H1 (cell line): ENCODE measurements around the gene ARHGAP12.

ENCODE experiments used
- BRCA1 ChIP-seq: IDR thresholded peaks from 2 replicates; pipeline ENCODE4 v1.6.1; 2012; ENCODE audit warnings: low read depth, low read length, improper control_type of control experiment
- CHD1 ChIP-seq: IDR thresholded peaks from 2 replicates; pipeline ENCODE4 v1.6.1; 2012; ENCODE audit warnings: low read depth, low read length, improper control_type of control experiment
- CREB1 ChIP-seq: IDR thresholded peaks from 2 replicates; pipeline ENCODE4 v1.6.1; 2012; ENCODE audit warnings: inconsistent platforms
- EP300 ChIP-seq, 2 experiments: IDR thresholded peaks; 1 replicate in 1 of 2; 2 replicates in 1 of 2; pipeline ENCODE4 v1.6.1; 2011 to 2012; ENCODE audit warnings: low read depth in 2 of 2, low read length in 2 of 2, mild to moderate bottlenecking in 2 of 2, borderline replicate concordance in 1 of 2, inconsistent platforms in 1 of 2, moderate library complexity in 1 of 2
- EZH2 ChIP-seq: fragments of 200-600 bp; sonication (generic); IDR thresholded peaks from 2 replicates; pipeline ENCODE4 v1.7.1; 2012; ENCODE audit warnings: low read depth, mild to moderate bottlenecking, moderate library complexity, low read length, inconsistent platforms; ENCODE audit not compliant: severe bottlenecking
- HDAC6 ChIP-seq: IDR thresholded peaks from one replicate; pipeline ENCODE4 v1.7.1; 2012; ENCODE audit warnings: low read depth, mild to moderate bottlenecking, inconsistent platforms, low read length, moderate library complexity
- MAFK ChIP-seq: IDR thresholded peaks from 2 replicates; pipeline ENCODE4 v1.6.1; 2012; ENCODE audit warnings: low read depth, mild to moderate bottlenecking, improper control_type of control experiment, low read length
- MAX ChIP-seq: IDR thresholded peaks from 2 replicates; pipeline ENCODE4 v1.6.1; 2012; ENCODE audit warnings: inconsistent platforms
- POLR2A ChIP-seq, 2 experiments: IDR thresholded peaks; 1 replicate in 1 of 2; 2 replicates in 1 of 2; pipeline ENCODE4 v1.6.1; 2011; ENCODE audit warnings: low read depth in 2 of 2, low read length in 2 of 2, mild to moderate bottlenecking in 2 of 2; ENCODE audit errors: control extremely low read depth in 1 of 2
- POLR2AphosphoS5 ChIP-seq: IDR thresholded peaks from 2 replicates; pipeline ENCODE4 v1.6.1; 2011; ENCODE audit warnings: low read depth, low read length
- RAD21 ChIP-seq, 2 experiments: IDR thresholded peaks in 1 of 2; conservative IDR thresholded peaks in 1 of 2; 2 replicates each; pipeline ENCODE4 v1.6.1; 2011; ENCODE audit warnings: low read depth in 2 of 2, low read length in 2 of 2, improper control_type of control experiment in 1 of 2, inconsistent platforms in 1 of 2, mild to moderate bottlenecking in 1 of 2, moderate library complexity in 1 of 2
- YY1 ChIP-seq: IDR thresholded peaks from 2 replicates; pipeline ENCODE4 v1.6.1; 2011; ENCODE audit warnings: low read depth, mild to moderate bottlenecking, low read length
- TF ChIP-seq, protein P1 (sequence below), 3 experiments: IDR thresholded peaks; 1 replicate in 2 of 3; 2 replicates in 1 of 3; pipeline versions ENCODE4 v1.5.1 to v1.6.1; 2011; ENCODE audit warnings: low read length in 3 of 3, mild to moderate bottlenecking in 3 of 3, inconsistent platforms in 2 of 3, low read depth in 1 of 3, moderate library complexity in 1 of 3; ENCODE audit not compliant: insufficient read depth in 1 of 3; ENCODE audit errors: control extremely low read depth in 1 of 3

DNA sequence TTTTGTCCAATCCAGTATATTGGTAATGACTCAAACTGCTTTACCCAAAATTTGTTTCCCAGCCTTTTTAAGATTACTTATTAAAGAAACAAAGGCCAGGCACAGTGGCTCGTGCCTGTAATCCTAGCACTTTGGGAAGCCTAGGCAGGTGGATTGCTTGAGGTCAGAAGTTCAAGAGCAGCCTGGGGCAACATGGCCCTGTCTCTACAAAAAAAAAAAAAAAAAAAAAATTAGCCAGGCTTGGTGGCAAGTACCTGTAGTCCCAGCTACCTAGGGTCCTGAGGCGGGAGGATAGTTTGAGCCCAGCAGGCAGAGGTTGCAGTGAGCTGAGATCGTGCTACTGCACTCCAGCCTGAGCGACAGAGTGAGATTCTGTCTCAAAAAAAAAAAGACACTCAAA is 7.0 kb upstream of the ARHGAP12 start:
- TF ChIP-seq MAX (no peak), RAD21 (IDR thresholded peaks at IDR 0.05 in 1 of 2, conservative IDR thresholded peaks at IDR 0.05 in 1 of 2; ENCODE audit: low read depth in 2 of 2, low read length in 2 of 2) (no peak), MAFK (no peak), POLR2AphosphoS5 (no peak), EZH2 (no peak), CREB1 (no peak), HDAC6 (no peak), CHD1 (no peak), BRCA1 (no peak), POLR2A (IDR thresholded peaks at IDR 0.05; ENCODE audit: control extremely low read depth in 1 of 2, low read depth in 2 of 2, low read length in 2 of 2) (no peak), EP300 (IDR thresholded peaks at IDR 0.05; ENCODE audit: borderline replicate concordance in 1 of 2, low read depth in 2 of 2, low read length in 2 of 2) (no peak), YY1 (no peak)
- TF ChIP-seq, protein P1, sequence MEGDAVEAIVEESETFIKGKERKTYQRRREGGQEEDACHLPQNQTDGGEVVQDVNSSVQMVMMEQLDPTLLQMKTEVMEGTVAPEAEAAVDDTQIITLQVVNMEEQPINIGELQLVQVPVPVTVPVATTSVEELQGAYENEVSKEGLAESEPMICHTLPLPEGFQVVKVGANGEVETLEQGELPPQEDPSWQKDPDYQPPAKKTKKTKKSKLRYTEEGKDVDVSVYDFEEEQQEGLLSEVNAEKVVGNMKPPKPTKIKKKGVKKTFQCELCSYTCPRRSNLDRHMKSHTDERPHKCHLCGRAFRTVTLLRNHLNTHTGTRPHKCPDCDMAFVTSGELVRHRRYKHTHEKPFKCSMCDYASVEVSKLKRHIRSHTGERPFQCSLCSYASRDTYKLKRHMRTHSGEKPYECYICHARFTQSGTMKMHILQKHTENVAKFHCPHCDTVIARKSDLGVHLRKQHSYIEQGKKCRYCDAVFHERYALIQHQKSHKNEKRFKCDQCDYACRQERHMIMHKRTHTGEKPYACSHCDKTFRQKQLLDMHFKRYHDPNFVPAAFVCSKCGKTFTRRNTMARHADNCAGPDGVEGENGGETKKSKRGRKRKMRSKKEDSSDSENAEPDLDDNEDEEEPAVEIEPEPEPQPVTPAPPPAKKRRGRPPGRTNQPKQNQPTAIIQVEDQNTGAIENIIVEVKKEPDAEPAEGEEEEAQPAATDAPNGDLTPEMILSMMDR (IDR thresholded peaks at IDR 0.05; ENCODE audit: control extremely low read depth in 1 of 3, insufficient read depth in 1 of 3, low read depth in 1 of 3, low read length in 3 of 3), result no peak
